ENCODE results near the gene DDX27. TPM values are rescaled to one million over a fixed set of nuclear protein-coding genes. Genes with fewer than 3 reads are reported as not detected.

DDX27 gene
- total and polyA plus RNA-seq, 2 of the 13 experiments (the other 11 are each of a cell fraction or from before 2014, with no cell fraction given) = 42.6 to 72.8 TPM

GRCh38 chr20:49185071-49185761, 34.0 kb upstream of the DDX27 start (continued):
- TF ChIP-seq, protein P1, sequence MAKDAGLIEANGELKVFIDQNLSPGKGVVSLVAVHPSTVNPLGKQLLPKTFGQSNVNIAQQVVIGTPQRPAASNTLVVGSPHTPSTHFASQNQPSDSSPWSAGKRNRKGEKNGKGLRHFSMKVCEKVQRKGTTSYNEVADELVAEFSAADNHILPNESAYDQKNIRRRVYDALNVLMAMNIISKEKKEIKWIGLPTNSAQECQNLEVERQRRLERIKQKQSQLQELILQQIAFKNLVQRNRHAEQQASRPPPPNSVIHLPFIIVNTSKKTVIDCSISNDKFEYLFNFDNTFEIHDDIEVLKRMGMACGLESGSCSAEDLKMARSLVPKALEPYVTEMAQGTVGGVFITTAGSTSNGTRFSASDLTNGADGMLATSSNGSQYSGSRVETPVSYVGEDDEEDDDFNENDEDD (CRISPR knock-in tag; IDR thresholded peaks at IDR 0.05; ENCODE audit: borderline replicate concordance) = no peak
- TF ChIP-seq HMGXB4 (CRISPR knock-in tag; IDR thresholded peaks at IDR 0.05; ENCODE audit: borderline replicate concordance in 1 of 2, low read depth in 1 of 2) (no peak), MTA3 (CRISPR knock-in tag; IDR thresholded peaks at IDR 0.05) (no peak), U2AF2 (IDR thresholded peaks at IDR 0.05; ENCODE audit: low read depth, low read length) (no peak), ARID2 (CRISPR knock-in tag; IDR thresholded peaks at IDR 0.05; ENCODE audit: borderline replicate concordance) (no peak), ZNF562 (CRISPR knock-in tag; IDR thresholded peaks at IDR 0.05; ENCODE audit: borderline replicate concordance) (no peak), ZNF24 (IDR thresholded peaks at IDR 0.05) (peak; percentile 25; the same call in 1 of the 2 replicates), ZNF652 (CRISPR knock-in tag; IDR thresholded peaks at IDR 0.05; ENCODE audit: borderline replicate concordance, low read depth) (no peak; the same call in 1 of the 2 replicates), ATF7-NPFF (CRISPR knock-in tag; IDR thresholded peaks at IDR 0.05; ENCODE audit: low read depth) (no peak), TRIM22 (IDR thresholded peaks at IDR 0.05) (no peak), CEBPB (IDR thresholded peaks at IDR 0.05; ENCODE audit: borderline replicate concordance, low read depth, low read length) (peak; percentile 93)
- TF ChIP-seq, protein P2, sequence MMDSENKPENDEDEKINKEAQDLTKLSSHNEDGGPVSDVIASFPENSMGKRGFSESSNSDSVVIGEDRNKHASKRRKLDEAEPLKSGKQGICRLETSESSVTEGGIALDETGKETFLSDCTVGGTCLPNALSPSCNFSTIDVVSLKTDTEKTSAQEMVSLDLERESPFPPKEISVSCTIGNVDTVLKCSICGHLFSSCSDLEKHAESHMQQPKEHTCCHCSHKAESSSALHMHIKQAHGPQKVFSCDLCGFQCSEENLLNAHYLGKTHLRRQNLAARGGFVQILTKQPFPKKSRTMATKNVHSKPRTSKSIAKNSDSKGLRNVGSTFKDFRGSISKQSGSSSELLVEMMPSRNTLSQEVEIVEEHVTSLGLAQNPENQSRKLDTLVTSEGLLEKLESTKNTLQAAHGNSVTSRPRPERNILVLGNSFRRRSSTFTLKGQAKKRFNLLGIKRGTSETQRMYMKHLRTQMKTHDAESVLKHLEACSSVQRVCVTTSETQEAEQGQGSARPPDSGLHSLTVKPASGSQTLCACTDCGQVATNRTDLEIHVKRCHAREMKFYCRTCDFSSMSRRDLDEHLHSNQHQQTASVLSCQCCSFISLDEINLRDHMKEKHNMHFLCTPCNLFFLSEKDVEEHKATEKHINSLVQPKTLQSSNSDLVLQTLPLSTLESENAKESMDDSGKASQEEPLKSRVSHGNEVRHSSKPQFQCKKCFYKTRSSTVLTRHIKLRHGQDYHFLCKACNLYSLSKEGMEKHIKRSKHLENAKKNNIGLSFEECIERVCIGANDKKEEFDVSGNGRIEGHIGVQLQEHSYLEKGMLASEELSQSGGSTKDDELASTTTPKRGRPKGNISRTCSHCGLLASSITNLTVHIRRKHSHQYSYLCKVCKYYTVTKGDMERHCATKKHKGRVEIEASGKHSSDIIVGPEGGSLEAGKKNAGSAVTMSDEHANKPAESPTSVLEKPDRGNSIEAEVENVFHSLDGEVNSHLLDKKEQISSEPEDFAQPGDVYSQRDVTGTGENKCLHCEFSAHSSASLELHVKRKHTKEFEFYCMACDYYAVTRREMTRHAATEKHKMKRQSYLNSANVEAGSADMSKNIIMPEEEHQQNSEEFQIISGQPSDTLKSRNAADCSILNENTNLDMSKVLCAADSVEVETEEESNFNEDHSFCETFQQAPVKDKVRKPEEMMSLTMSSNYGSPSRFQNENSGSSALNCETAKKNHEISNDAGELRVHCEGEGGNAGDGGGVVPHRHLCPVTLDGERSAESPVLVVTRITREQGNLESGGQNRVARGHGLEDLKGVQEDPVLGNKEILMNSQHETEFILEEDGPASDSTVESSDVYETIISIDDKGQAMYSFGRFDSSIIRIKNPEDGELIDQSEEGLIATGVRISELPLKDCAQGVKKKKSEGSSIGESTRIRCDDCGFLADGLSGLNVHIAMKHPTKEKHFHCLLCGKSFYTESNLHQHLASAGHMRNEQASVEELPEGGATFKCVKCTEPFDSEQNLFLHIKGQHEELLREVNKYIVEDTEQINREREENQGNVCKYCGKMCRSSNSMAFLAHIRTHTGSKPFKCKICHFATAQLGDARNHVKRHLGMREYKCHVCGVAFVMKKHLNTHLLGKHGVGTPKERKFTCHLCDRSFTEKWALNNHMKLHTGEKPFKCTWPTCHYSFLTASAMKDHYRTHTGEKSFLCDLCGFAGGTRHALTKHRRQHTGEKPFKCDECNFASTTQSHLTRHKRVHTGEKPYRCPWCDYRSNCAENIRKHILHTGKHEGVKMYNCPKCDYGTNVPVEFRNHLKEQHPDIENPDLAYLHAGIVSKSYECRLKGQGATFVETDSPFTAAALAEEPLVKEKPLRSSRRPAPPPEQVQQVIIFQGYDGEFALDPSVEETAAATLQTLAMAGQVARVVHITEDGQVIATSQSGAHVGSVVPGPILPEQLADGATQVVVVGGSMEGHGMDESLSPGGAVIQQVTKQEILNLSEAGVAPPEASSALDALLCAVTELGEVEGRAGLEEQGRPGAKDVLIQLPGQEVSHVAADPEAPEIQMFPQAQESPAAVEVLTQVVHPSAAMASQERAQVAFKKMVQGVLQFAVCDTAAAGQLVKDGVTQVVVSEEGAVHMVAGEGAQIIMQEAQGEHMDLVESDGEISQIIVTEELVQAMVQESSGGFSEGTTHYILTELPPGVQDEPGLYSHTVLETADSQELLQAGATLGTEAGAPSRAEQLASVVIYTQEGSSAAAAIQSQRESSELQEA (CRISPR knock-in tag; IDR thresholded peaks at IDR 0.05; ENCODE audit: not compliant biosample characterization) = no peak
- TF ChIP-seq, protein P3, sequence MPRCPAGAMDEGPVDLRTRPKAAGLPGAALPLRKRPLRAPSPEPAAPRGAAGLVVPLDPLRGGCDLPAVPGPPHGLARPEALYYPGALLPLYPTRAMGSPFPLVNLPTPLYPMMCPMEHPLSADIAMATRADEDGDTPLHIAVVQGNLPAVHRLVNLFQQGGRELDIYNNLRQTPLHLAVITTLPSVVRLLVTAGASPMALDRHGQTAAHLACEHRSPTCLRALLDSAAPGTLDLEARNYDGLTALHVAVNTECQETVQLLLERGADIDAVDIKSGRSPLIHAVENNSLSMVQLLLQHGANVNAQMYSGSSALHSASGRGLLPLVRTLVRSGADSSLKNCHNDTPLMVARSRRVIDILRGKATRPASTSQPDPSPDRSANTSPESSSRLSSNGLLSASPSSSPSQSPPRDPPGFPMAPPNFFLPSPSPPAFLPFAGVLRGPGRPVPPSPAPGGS (CRISPR knock-in tag; IDR thresholded peaks at IDR 0.05) = no peak
